Measurements from ENCODE around the gene SH3RF3.

DNA sequence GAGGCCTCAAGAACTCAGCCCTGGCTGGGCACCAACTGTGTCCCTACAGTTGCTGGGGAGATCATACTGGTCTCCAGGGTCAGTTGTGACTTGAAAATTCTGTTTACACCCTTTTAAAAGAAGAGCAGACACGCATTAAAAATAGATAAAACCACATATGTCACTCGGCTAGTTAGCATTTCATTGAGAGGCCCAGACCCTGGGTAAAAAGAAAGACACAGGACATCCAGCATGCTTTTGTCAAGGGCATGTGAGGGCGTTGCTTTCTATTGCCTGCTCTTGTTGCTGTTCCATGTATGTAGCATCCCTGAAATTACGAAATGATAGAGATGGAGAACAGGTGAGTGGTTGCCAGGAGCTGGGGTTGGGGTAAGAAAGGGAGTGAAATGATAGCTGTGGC is 390.5 kb downstream of the SH3RF3 start:
- no peak for TF ChIP-seq GATA2 (CRISPR knock-in tag; IDR thresholded peaks at IDR 0.05)
- TF ChIP-seq, protein P1, sequence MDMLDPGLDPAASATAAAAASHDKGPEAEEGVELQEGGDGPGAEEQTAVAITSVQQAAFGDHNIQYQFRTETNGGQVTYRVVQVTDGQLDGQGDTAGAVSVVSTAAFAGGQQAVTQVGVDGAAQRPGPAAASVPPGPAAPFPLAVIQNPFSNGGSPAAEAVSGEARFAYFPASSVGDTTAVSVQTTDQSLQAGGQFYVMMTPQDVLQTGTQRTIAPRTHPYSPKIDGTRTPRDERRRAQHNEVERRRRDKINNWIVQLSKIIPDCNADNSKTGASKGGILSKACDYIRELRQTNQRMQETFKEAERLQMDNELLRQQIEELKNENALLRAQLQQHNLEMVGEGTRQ (IDR thresholded peaks at IDR 0.05; ENCODE audit: borderline replicate concordance, low read depth, low read length): no peak
- TF ChIP-seq, protein P2, sequence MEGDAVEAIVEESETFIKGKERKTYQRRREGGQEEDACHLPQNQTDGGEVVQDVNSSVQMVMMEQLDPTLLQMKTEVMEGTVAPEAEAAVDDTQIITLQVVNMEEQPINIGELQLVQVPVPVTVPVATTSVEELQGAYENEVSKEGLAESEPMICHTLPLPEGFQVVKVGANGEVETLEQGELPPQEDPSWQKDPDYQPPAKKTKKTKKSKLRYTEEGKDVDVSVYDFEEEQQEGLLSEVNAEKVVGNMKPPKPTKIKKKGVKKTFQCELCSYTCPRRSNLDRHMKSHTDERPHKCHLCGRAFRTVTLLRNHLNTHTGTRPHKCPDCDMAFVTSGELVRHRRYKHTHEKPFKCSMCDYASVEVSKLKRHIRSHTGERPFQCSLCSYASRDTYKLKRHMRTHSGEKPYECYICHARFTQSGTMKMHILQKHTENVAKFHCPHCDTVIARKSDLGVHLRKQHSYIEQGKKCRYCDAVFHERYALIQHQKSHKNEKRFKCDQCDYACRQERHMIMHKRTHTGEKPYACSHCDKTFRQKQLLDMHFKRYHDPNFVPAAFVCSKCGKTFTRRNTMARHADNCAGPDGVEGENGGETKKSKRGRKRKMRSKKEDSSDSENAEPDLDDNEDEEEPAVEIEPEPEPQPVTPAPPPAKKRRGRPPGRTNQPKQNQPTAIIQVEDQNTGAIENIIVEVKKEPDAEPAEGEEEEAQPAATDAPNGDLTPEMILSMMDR (IDR thresholded peaks at IDR 0.05): no peak
- no peak for TF ChIP-seq GABPA (IDR thresholded peaks at IDR 0.05; ENCODE audit: low read depth)
- no peak for TF ChIP-seq RAD21 (IDR thresholded peaks at IDR 0.05; ENCODE audit: low read length)
- TF ChIP-seq, protein P3, sequence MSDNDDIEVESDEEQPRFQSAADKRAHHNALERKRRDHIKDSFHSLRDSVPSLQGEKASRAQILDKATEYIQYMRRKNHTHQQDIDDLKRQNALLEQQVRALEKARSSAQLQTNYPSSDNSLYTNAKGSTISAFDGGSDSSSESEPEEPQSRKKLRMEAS (IDR thresholded peaks at IDR 0.05; ENCODE audit: low read depth): no peak
- no peak for TF ChIP-seq POLR2AphosphoS5 (IDR thresholded peaks at IDR 0.05; ENCODE audit: low read depth, low read length)
- TF ChIP-seq FOXJ3 (CRISPR knock-in tag; IDR thresholded peaks at IDR 0.05): no peak
- TF ChIP-seq YY1 (IDR thresholded peaks at IDR 0.05; ENCODE audit: low read depth): no peak
- no peak for TF ChIP-seq SMC3 (IDR thresholded peaks at IDR 0.05; ENCODE audit: low read depth, low read length)

All from SK-N-SH (cell line).